ENCODE data around the gene SLC25A1. TPM values are rescaled to one million over a fixed set of nuclear protein-coding genes. Genes with fewer than 3 reads are reported as not detected.

SLC25A1 gene
- total and polyA plus RNA-seq, 2 experiments from 2014 or later, result 141 to 242 TPM

- TF ChIP-seq NANOG (IDR thresholded peaks at IDR 0.05; ENCODE audit: borderline replicate concordance) (no peak), ZNF462 (CRISPR knock-in tag; IDR thresholded peaks at IDR 0.05) (no peak), REST (IDR thresholded peaks at IDR 0.05; ENCODE audit: unreplicated experiment) (no peak), STAT1 (IDR thresholded peaks at IDR 0.05; ENCODE audit: unreplicated experiment) (no peak), POLR2AphosphoS5 (IDR thresholded peaks at IDR 0.05; ENCODE audit: low read depth) (no peak), ETS1 (IDR thresholded peaks at IDR 0.05) (no peak), JUNB (IDR thresholded peaks at IDR 0.05; ENCODE audit: unreplicated experiment) (no peak)
- Mint-ChIP-seq H3K36me3 (ENCODE audit: low read depth) (peaks cover 22% of the 10 kb centered on the region), H3K27ac (peak overlapping the region; percentile 92), H3K9me3 (no peaks in the 10 kb centered on the region; the same call in 2 of the 3 replicates), H3K27me3 (ENCODE audit: insufficient read depth, low read depth, poor library complexity) (peaks cover 2% of the 10 kb centered on the region), H3K4me1 (peaks cover 52% of the 10 kb centered on the region), H3K4me3 (peak overlapping the region; percentile 47)
- H2AFZ ChIP-seq, result no peak overlapping the region
- no peaks in the 10 kb centered on the region for H3F3A ChIP-seq (replicated peaks; ENCODE audit: low read depth)
- H3K27me3 ChIP-seq (ENCODE audit: insufficient read depth), result no peaks in the 10 kb centered on the region
- H3K4me3 ChIP-seq, result peak overlapping the region; percentile 6; the same call in 1 of the 2 replicates
- ATAC-seq (peak; percentile 66), DNase-seq (ENCODE audit: low spot score) (peak; percentile 64)
- no peaks in the 10 kb centered on the region for H3K36me3 ChIP-seq (ENCODE audit: insufficient read depth)
- 0 out of 2 replicates have a peak, but pooled peaks cover 3% of the 10 kb centered on the region for H4K20me1 ChIP-seq (replicated peaks; ENCODE audit: insufficient read depth)
- H3K9me2 ChIP-seq (ENCODE audit: insufficient read depth), result no peaks in the 10 kb centered on the region
- H3K27ac ChIP-seq (ENCODE audit: low read depth), result peak overlapping the region; percentile 11; the same call in 1 of the 2 replicates
- H3K4me2 ChIP-seq, result peak overlapping the region; percentile 45
- no peaks in the 10 kb centered on the region for H3K79me2 ChIP-seq (replicated peaks; ENCODE audit: insufficient read depth)
- H3K4me1 ChIP-seq (ENCODE audit: insufficient read depth), result peaks cover 29% of the 10 kb centered on the region
Observed at GRCh38 chr22:19213442-19214077, 35.0 kb upstream of the SLC25A1 start.

Data from GM23338 (cell line).